ENCODE data around the gene SGPL1.
"Not testable (repeated sequence)": the region's sequence is repeated elsewhere in the genome, so short reads cannot be mapped to it uniquely, and the experiment has no call there.

SGPL1 gene

GRCh38 chr10:70815504-70816219 is at the start of gene SGPL1:
Gene SGPL1 (plus strand): TSS chr10:70815948. CDS start chr10:70816854, 906 bp downstream.
- no peak for FAIRE-seq

- FAIRE-seq = not testable (repeated sequence)
Observed at GRCh38 chr10:70768026-70768685, 47.6 kb upstream of the SGPL1 start.

GRCh38 chr10:70769121-70769520 is 46.6 kb upstream of the SGPL1 start:
- FAIRE-seq = no peak

- FAIRE-seq = no peak
Observed at GRCh38 chr10:70770001-70770400, 45.7 kb upstream of the SGPL1 start.

GRCh38 chr10:70770516-70770915 is 45.2 kb upstream of the SGPL1 start:
- not testable (repeated sequence) for FAIRE-seq

GRCh38 chr10:70771311-70772194 is 44.2 kb upstream of the SGPL1 start:
- no peak for FAIRE-seq

GRCh38 chr10:70772627-70773026 is 43.1 kb upstream of the SGPL1 start:
- FAIRE-seq = no peak

- FAIRE-seq = no peak
Observed at GRCh38 chr10:70773461-70773860, 42.3 kb upstream of the SGPL1 start.

GRCh38 chr10:70773965-70774809 is 41.6 kb upstream of the SGPL1 start:
- FAIRE-seq = no peak

- FAIRE-seq = no peak
Observed at GRCh38 chr10:70774810-70775678, 40.7 kb upstream of the SGPL1 start.

- no peak for FAIRE-seq
Observed at GRCh38 chr10:70775679-70776454, 39.9 kb upstream of the SGPL1 start.

GRCh38 chr10:70776455-70777005 is 39.2 kb upstream of the SGPL1 start:
- no peak for FAIRE-seq

GRCh38 chr10:70777063-70777875 is 38.5 kb upstream of the SGPL1 start:
- no peak for FAIRE-seq

- no peak for FAIRE-seq
Observed at GRCh38 chr10:70778267-70778924, 37.4 kb upstream of the SGPL1 start.

- no peak for FAIRE-seq
Observed at GRCh38 chr10:70779088-70779487, 36.7 kb upstream of the SGPL1 start.

- no peak for FAIRE-seq
Observed at GRCh38 chr10:70779511-70780369, 36.0 kb upstream of the SGPL1 start.

- FAIRE-seq = no peak
Observed at GRCh38 chr10:70780370-70780760, 35.4 kb upstream of the SGPL1 start.

- no peak for FAIRE-seq
Observed at GRCh38 chr10:70780772-70781171, 35.0 kb upstream of the SGPL1 start.
